Fibroblast of skin of scalp (primary cell): ENCODE data around the gene NACAD.
"Not testable (repeated sequence)": the region's sequence is repeated elsewhere in the genome, so short reads cannot be mapped to it uniquely, and the experiment has no call there.

Source experiments
- DNase-seq: peaks from one replicate; pipeline ENCODE4 v3.0.0-alpha.2; 2013

The NACAD gene

DNA sequence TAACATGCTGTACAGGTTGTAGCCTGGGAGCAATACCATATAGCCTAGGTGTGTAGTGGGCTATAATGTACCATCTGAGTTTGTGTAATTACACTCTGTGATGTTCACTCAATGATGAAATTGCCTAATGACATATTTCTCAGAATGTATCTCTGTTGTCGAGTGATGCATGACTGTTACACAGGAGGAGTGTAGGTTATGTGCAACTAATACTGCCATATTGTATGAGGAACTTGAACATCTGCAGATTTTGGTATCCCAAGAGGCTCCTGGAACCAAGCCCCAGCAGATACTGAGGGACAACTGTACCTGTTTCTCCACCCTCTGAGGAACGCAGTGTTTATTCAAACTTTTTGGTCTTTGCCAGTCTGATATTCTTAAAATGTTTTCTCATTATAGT lies 38.6 kb downstream of the NACAD start:
- no peak for DNase-seq

DNA sequence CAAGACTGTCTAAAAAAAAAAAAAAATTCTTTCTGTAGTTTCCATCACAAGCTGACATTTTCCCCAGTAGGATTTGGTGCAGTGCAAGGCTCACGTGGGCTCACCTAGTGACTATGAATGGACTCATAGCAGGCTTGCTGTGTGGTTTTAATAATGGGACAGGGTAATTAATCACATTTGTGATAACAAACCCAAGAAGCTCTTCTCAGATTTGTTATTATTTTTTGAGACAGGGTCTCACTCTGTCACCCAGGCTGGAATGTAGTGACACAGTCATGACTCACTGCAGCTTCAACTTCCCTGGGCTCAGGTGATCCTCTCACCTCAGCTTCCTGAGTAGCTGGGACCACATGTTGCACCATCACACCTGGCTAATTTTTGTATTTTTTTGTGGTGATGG lies 40.0 kb downstream of the NACAD start:
- DNase-seq: no peak

DNA sequence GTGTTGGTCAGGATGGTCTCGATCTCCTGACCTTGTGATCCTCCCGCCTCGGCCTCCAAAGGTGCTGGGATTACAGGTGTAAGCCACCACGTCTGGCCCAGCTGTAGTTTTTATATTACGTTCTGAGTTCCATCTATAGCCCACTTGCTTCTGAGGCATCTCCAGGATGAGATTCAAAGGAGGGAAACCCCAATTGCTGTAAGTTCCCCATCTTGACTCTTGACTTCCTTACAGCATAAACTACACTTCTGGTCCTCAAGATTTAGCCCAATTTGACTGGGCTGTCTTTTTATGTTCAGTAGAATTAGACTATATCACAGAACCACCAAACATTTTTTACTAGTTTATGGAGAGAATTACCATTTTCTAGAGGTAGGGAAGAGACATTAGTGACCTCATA lies 44.4 kb downstream of the NACAD start:
- no peak for DNase-seq

DNA sequence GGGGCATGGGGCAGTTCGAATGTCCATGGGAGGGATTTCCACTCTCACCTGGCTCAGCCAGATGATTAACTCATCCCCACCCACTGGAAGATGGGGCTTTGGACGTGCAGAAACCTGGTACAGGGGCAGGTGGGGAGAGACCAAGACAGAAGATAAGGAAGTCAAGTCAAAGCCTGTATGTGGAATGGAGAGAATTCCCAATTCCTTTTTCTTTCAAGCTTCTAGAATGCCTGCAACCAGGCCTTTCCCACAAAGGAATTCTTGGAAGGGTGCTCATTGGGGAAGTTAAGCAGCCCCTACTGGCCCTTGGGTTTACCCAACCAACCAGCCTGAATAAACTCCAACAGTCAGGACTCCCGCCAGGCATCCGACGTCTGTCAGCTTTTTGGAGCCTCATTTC lies 49.7 kb downstream of the NACAD start:
- no peak for DNase-seq

DNA sequence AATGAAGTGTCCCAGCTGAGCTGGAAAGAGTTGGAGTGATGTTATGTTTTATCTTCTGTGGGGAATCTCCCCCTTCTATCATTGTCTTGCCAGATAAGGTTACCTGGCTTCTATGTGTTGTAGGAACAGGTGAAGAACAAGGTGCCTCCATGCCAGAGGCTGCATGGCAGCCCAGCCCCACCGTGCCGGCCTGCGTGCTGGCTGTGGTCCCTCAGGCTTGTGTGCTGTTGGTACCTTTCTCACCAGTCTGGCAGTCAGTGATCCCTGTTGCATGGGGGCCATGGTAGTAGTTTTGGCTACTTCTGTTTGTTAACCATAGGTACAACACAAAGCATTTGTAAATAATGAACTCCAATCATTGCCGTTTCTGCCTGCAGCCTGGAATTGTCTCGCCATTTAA lies 50.9 kb downstream of the NACAD start:
- no peak for DNase-seq

DNA sequence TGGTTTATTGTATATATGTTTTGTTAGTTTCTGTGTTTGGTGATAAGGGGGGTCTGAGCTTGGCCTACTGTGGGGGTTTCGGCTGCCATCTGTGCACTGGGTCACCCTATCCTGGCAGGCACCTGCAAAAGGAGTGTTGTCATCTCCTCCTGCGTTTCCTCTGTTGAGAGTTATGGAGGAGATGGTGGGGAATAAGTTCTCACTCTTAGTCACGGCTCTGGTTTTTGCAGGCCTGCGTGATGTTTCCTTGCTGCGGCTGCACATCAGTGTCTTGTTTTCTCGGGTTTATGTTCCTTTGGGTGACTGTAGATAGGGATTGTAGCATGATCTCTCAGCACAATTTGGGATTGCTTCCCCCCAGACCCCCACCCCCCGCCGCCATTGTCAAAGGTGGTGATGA lies 52.0 kb downstream of the NACAD start:
- DNase-seq: no peak

DNA sequence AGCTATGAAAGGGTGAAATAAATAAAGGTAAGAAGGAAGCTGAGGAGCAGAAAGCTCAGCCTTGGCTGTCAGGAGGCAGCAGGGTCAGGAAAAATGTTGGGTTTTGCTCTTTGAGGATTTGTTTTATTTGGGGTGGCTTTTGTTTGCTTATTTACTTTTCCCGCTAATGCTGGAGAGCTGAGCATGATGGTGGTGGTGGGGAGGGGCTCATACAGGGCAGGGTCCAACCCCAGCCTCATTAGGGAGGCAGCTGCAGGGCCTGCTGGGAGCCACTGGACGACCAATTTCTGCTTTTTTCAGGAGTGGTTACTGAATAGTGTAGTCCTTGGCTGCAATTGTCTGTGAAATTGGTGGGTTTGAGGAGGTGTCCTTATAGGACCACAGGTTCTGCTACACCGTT lies 52.5 kb downstream of the NACAD start:
- no peak for DNase-seq

DNA sequence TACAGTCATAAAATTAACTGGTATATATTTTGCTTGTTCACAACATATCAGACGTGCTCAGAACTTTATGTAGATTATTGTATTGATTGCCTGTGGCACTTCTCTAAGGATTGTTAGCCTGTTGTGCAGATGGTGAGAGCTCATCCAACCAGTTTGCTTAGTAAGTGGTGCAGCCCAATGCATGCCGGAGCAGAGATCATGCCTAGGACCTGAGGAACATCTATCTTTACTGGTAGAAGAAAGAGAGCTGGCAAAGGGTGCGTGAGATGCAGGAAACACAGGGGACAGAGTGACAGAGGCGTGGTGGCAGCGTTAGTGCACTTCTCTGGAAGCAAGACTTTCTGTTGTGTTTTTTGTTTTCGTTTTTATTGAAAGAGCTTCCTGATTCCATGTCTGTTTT lies 52.9 kb downstream of the NACAD start:
- no peak for DNase-seq

DNA sequence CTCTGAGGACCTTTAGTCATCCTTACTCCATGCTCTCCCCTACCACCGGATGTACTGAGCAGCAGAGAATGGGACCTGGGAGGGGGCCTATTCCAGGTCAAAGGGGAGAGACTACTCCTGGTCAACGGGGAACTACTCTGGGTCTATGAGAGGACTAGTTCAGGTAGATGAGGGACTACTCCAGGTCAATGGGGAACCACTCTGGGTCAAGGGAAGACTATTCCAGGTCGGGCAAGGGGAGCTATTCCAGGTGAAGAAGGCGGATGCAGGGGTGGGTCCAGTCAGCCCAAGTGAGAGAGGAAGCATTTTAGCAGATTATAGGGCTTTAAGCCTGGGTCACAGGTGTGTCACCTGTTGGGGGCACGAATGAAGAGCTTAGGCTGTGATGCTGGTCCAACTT lies 53.4 kb downstream of the NACAD start:
- no peak for DNase-seq

DNA sequence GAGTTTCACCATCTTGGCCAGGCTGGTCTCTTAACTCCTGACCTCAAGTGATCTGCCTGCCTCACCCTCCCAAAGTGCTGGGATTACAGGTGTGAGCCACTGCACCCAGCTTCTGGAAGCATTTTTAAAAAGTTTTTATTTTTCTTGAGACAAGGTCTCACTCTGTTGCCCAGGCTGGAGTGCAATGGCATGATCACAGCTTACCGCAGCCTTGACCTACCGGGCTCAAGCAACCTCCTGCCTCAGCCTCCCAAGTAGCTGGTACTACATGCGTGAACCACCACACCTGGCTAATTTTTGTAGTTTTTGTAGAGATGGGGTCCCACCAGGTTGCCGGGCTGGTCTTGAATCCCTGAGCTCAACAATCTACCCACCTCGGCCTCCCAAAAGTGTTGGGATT lies 54.1 kb downstream of the NACAD start:
- DNase-seq: not testable (repeated sequence)

DNA sequence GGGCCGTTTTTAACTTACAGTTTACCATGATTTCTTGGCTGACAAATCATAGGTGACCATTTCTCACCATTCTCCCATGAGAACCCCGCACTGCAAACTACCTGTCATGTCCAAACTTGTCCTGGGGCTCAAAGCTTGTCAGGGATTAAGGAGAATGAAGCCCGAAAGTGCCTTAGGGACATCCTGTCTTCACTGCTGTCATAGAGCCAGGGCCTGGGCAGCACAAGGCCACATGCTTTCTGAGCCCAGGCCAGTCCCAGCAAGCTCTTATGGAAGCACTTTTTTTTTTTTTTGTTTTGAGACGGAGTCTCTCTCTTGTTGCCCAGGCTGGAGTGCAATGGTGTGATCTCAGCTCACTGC lies 54.9 kb downstream of the NACAD start:
- no peak for DNase-seq

DNA sequence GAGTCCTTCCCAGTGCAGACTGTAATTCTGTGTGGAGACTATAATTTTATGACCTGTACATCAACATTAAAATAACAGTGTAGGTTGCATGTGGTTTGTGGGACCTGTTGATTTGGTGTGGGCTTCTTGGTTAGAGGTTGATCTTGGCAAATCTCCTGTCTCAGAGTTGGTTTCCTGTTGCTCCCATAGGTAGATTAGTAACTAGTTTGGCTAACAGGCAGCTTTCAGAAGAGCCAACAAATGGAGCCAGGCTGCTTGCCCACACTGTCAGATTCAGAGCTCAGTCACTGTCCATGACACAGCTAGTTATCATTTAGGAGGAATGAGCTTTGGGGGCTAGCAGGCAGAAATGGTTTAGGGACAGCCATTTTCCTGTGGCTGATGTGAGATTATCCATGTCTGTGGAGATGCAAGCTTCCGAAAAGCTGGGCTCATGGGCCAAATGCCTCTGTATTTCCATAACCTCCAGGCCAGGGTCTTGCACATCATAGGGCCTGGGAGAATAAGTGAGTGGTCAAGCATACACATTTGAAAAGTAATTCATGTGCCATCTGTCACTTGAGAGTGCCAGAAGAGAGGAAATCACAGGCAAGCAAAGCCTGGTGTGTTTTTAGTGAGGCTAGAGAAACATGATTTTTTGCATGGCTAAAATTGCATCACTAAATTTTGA lies 55.4 kb downstream of the NACAD start:
- DNase-seq: peak; percentile 13

DNA sequence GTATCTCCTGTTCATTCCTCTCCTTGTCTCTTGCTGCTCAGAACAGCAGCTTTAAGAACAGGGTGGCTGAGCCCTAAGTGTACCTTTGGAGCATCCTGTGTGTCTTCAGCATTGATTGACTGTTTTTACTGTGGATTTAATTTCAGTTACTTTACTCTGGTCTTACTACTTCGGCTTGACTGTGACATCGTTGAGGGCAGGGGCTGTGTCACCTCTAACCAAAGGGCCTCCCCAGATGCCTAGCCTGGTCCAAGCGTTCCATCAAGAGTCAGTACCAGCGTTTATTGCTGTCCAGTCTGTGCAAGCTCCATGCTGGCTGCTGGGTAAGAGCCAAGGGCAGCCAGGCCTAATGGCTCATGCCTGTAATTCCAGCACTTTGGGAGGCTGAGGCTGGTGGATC lies 56.3 kb downstream of the NACAD start:
- DNase-seq: no peak

DNA sequence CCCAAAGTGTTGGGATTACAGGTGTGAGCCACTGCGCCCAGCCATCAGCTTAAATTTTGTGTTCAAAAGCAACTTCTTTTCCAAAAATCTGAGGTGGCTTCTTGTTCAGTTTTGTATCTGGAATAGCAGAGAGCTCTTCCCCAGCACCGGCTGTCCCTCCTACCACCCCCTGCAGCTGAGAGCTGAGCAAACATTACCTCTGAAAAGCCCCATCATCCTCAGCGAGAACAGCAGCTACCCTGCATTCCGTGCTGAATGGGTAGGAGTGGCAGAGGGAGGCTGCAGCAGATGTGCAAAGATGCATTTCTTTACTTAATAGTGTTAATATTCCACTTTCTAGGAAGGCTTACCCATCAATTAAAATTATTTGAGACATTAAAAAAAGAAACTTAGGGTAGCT lies 56.9 kb downstream of the NACAD start:
- DNase-seq: no peak
